Prostate gland (tissue), 2 donors: ENCODE data around the gene UBE2R2. TPM values are rescaled to one million over a fixed set of nuclear protein-coding genes. Genes with fewer than 3 reads are reported as not detected.
"Not testable (repeated sequence)": the region's sequence is repeated elsewhere in the genome, so short reads cannot be mapped to it uniquely, and the experiment has no call there.

ENCODE experiments used
- DNase-seq: peaks from one replicate; pipeline ENCODE4 v3.0.0-alpha.2; 2019; ENCODE audit warnings: low spot score
- H3K27ac ChIP-seq, 2 donors: fragments of 200-600 bp; sonication (generic); 2 replicates each; pipeline ENCODE4 v1.5.1; 2017 to 2019
- H3K27me3 ChIP-seq: fragments of 200-600 bp; sonication (generic); replicated peaks from 2 replicates; pipeline ENCODE4 v1.5.1; 2019; ENCODE audit not compliant: insufficient read depth
- H3K36me3 ChIP-seq, 2 donors: fragments of 200-600 bp; sonication (generic); 1 replicate in 1 of 2; 2 replicates in 1 of 2; pipeline versions ENCODE4 v1.5.1 to v1.8.1; 2017 to 2019
- H3K4me1 ChIP-seq: fragments of 200-600 bp; sonication (generic); replicated peaks from 2 replicates; pipeline ENCODE4 v1.5.1; 2019
- H3K4me3 ChIP-seq, 2 donors: fragments of 200-600 bp; sonication (generic); 2 replicates each; pipeline ENCODE4 v1.5.1; 2017 to 2019
- H3K9me3 ChIP-seq: fragments of 200-600 bp; sonication (generic); 2 replicates; pipeline ENCODE4 v1.5.1; 2017
- CTCF ChIP-seq, 4 experiments: fragments of 200-600 bp in 2 of 4; fragments of 450-650 bp in 2 of 4; sonication (generic) in 2 of 4; IDR thresholded peaks; 1 replicate in 3 of 4; 2 replicates in 1 of 4; pipeline ENCODE4 v1.5.1; 2016 to 2019; ENCODE audit warnings: antibody characterized with exemption in 4 of 4, mild to moderate bottlenecking in 2 of 4, moderate library complexity in 2 of 4
- POLR2A ChIP-seq: fragments of 450-650 bp; IDR thresholded peaks from one replicate; pipeline ENCODE4 v1.6.1; 2016; ENCODE audit warnings: antibody characterized with exemption, mild to moderate bottlenecking
- POLR2AphosphoS5 ChIP-seq: sonication (generic); formaldehyde crosslinking; IDR thresholded peaks from one replicate; pipeline ENCODE4 v1.6.1; 2017; ENCODE audit warnings: antibody characterized with exemption
- WGBS: methylation state at CpG from one replicate; pipeline ENCODE4 v1.1.5; 2018; 5-methylcytosine and 5-hydroxymethylcytosine counted together
- intact Hi-C: fragments of 100-400 bp; cut with DNase I; formaldehyde crosslinking; loops from one replicate; pipeline ENCODE4 v1.14.2; 2022
- total RNA-seq, 2 donors: library from RNA; depleted of rRNA; stranded (reverse); fragments of >200 nt; gene quantifications; one replicate each; pipeline ENCODE4 v1.1.0, GENCODE V29; 2016

The UBE2R2 gene
- total RNA-seq, 2 donors from 2014 or later: 25.6 to 42.7 TPM

GRCh38 chr9:33950371-33950770, 133.4 kb downstream of the UBE2R2 start:
- Histone ChIP-seq H3K9me3 (no peaks in the 10 kb centered on the region), H3K27ac (no peak overlapping the region), H3K27me3 (no peaks in the 10 kb centered on the region), H3K36me3 (no peaks in the 10 kb centered on the region), H3K4me3 (no peak overlapping the region), H3K4me1 (no peaks in the 10 kb centered on the region)
- WGBS: 100% methylated on average over 1 of the region's 1 CpG
- no peak for DNase-seq
- intact Hi-C loops: no loop called here
- TF ChIP-seq CTCF (IDR thresholded peaks at IDR 0.05) (no peak), POLR2AphosphoS5 (no peak), POLR2A (no peak)

GRCh38 chr9:33952066-33952465, 135.1 kb downstream of the UBE2R2 start:
- no peaks in the 10 kb centered on the region for H3K27me3 ChIP-seq
- intact Hi-C loops: no loop called here
- 88% methylated on average over 2 of the region's 2 CpGs for WGBS
- TF ChIP-seq CTCF (IDR thresholded peaks at IDR 0.05) (no peak), POLR2A (no peak), POLR2AphosphoS5 (no peak)
- DNase-seq: no peak
- no peak overlapping the region for H3K4me3 ChIP-seq
- no peaks in the 10 kb centered on the region for H3K4me1 ChIP-seq
- no peaks in the 10 kb centered on the region for H3K9me3 ChIP-seq
- H3K27ac ChIP-seq: no peak overlapping the region
- H3K36me3 ChIP-seq: no peaks in the 10 kb centered on the region

- H3K4me1 ChIP-seq: no peaks in the 10 kb centered on the region
- no peaks in the 10 kb centered on the region for H3K27me3 ChIP-seq
- no peak for DNase-seq
- intact Hi-C loops: no loop called here
- TF ChIP-seq POLR2A: no peak
- no peak for TF ChIP-seq POLR2AphosphoS5
- no peak for TF ChIP-seq CTCF (IDR thresholded peaks at IDR 0.05)
- H3K9me3 ChIP-seq: no peaks in the 10 kb centered on the region
- no peak overlapping the region for H3K4me3 ChIP-seq
- no peaks in the 10 kb centered on the region for H3K36me3 ChIP-seq
- 96% methylated on average over 4 of the region's 4 CpGs for WGBS
- no peak overlapping the region for H3K27ac ChIP-seq
These were observed 139.6 kb downstream of the UBE2R2 start for GRCh38 chr9:33956544-33956943.

GRCh38 chr9:33959725-33960124, 142.8 kb downstream of the UBE2R2 start:
- 99% methylated on average over 2 of the region's 2 CpGs for WGBS

GRCh38 chr9:33962468-33962867, 145.5 kb downstream of the UBE2R2 start:
- H3K27ac ChIP-seq, intact Hi-C loops: not testable (repeated sequence)
- 96% methylated on average over 7 of the region's 7 CpGs for WGBS

More at GRCh38 chr9:33959725-33960124, 142.8 kb downstream of the UBE2R2 start:
- no peaks in the 10 kb centered on the region for H3K9me3 ChIP-seq
- H3K27me3 ChIP-seq: no peaks in the 10 kb centered on the region
- H3K4me1 ChIP-seq: no peaks in the 10 kb centered on the region
- DNase-seq: no peak
- H3K36me3 ChIP-seq: no peaks in the 10 kb centered on the region
- no peak overlapping the region for H3K27ac ChIP-seq
- TF ChIP-seq POLR2A (no peak), CTCF (IDR thresholded peaks at IDR 0.05) (no peak), POLR2AphosphoS5 (no peak)
- intact Hi-C loops: no loop called here
- H3K4me3 ChIP-seq: no peak overlapping the region

More at GRCh38 chr9:33962468-33962867, 145.5 kb downstream of the UBE2R2 start:
- H3K4me1 ChIP-seq, H3K9me3 ChIP-seq, H3K4me3 ChIP-seq, H3K27me3 ChIP-seq, DNase-seq, H3K36me3 ChIP-seq: not testable (repeated sequence)
